WTC11 (cell line): Measurements from ENCODE around the gene SYT5. TPM values are rescaled to one million over a fixed set of nuclear protein-coding genes. Genes with fewer than 3 reads are reported as not detected.

Experiments used
- ATAC-seq: fragments of 200-7000 bp; cut with Tn5 transposase; 2 replicates; pipeline ENCODE4 v1.10.0; 2021; ENCODE audit warnings: mild to moderate bottlenecking, moderate library complexity
- CTCF ChIA-PET: fragments of 300-600 bp; sonication (Branson Sonifier 250); formaldehyde crosslinking; loops from one replicate; lab custom pipeline; 2021; ENCODE audit warnings: antibody characterized with exemption; lab: Charles Lee
- POLR2A ChIA-PET: fragments of 350-600 bp; sonication (Branson Sonifier 250); formaldehyde crosslinking; loops from one replicate; lab custom pipeline; 2021; ENCODE audit warnings: antibody characterized with exemption; lab: Charles Lee
- DNase-seq: peaks from one replicate; pipeline ENCODE4 v3.0.0; 2021; ENCODE audit warnings: low spot score
- H3K27ac Mint-ChIP-seq: 2 replicates; pipeline ENCODE4 v1.8.0; 2021; ENCODE audit warnings: mixed read lengths
- H3K27me3 Mint-ChIP-seq: 2 replicates; pipeline ENCODE4 v1.8.0; 2021; ENCODE audit warnings: low read depth, mild to moderate bottlenecking, moderate library complexity, mixed read lengths
- H3K36me3 Mint-ChIP-seq: 2 replicates; pipeline ENCODE4 v1.8.0; 2021; ENCODE audit warnings: mixed read lengths
- H3K4me1 Mint-ChIP-seq: 2 replicates; pipeline ENCODE4 v1.8.0; 2022; ENCODE audit warnings: mixed read lengths
- H3K4me3 Mint-ChIP-seq: 2 replicates; pipeline ENCODE4 v1.8.0; 2021; ENCODE audit warnings: mild to moderate bottlenecking, moderate library complexity, mixed read lengths
- H3K9me3 Mint-ChIP-seq: 2 replicates; pipeline ENCODE4 v1.8.0; 2021; ENCODE audit warnings: mixed read lengths
- CREM ChIP-seq: sonication (generic); formaldehyde crosslinking; IDR thresholded peaks from 2 replicates; pipeline ENCODE4 v1.8.1; 2022; ENCODE audit warnings: mild to moderate bottlenecking, missing genetic modification reagents, moderate library complexity
- E2F5 ChIP-seq: sonication (generic); formaldehyde crosslinking; IDR thresholded peaks from 2 replicates; pipeline ENCODE4 v1.8.1; 2022; ENCODE audit warnings: mild to moderate bottlenecking, moderate library complexity, missing genetic modification reagents
- FOXK1 ChIP-seq: sonication (generic); formaldehyde crosslinking; IDR thresholded peaks from 2 replicates; pipeline ENCODE4 v1.8.0; 2022; ENCODE audit warnings: mild to moderate bottlenecking, moderate library complexity, missing genetic modification reagents
- GRHL2 ChIP-seq: fragments of 250-450 bp; sonication (Bioruptor Pico); IDR thresholded peaks from 2 replicates; pipeline ENCODE4 v1.8.0; 2022; ENCODE audit warnings: mild to moderate bottlenecking, moderate library complexity; ENCODE audit not compliant: insufficient replicate concordance, severe bottlenecking
- MYBL2 ChIP-seq: sonication (generic); formaldehyde crosslinking; IDR thresholded peaks from 2 replicates; pipeline ENCODE4 v1.8.1; 2023; ENCODE audit warnings: mild to moderate bottlenecking, moderate library complexity, missing genetic modification reagents
- NFE2L1 ChIP-seq: sonication (generic); formaldehyde crosslinking; IDR thresholded peaks from 2 replicates; pipeline ENCODE4 v1.8.1; 2023; ENCODE audit warnings: missing genetic modification reagents
- NFYB ChIP-seq: sonication (generic); formaldehyde crosslinking; conservative IDR thresholded peaks from 2 replicates; pipeline ENCODE4 v1.8.0; 2022; ENCODE audit warnings: low read depth, missing genetic modification reagents
- RORB ChIP-seq: fragments of 250-450 bp; sonication (Bioruptor Pico); IDR thresholded peaks from 2 replicates; pipeline ENCODE4 v1.9.0; 2021; ENCODE audit warnings: mild to moderate bottlenecking
- SOX15 ChIP-seq: fragments of 250-450 bp; sonication (Bioruptor Pico); IDR thresholded peaks from 2 replicates; pipeline ENCODE4 v1.9.0; 2021; ENCODE audit warnings: mild to moderate bottlenecking
- SP1 ChIP-seq: sonication (generic); formaldehyde crosslinking; conservative IDR thresholded peaks from 2 replicates; pipeline ENCODE4 v1.8.1; 2022; ENCODE audit warnings: missing genetic modification reagents
- STAT6 ChIP-seq: sonication (generic); formaldehyde crosslinking; conservative IDR thresholded peaks from 2 replicates; pipeline ENCODE4 v1.8.1; 2023; ENCODE audit warnings: mild to moderate bottlenecking, low read depth, missing genetic modification reagents, moderate library complexity
- TCF7 ChIP-seq: sonication (generic); formaldehyde crosslinking; IDR thresholded peaks from 2 replicates; pipeline ENCODE4 v1.8.0; 2022; ENCODE audit warnings: mild to moderate bottlenecking, low read depth, missing genetic modification reagents, moderate library complexity
- TEAD1 ChIP-seq: sonication (generic); formaldehyde crosslinking; IDR thresholded peaks from 2 replicates; pipeline ENCODE4 v1.8.0; 2022; ENCODE audit warnings: mild to moderate bottlenecking, missing genetic modification reagents
- TEAD4 ChIP-seq: sonication (generic); formaldehyde crosslinking; IDR thresholded peaks from 2 replicates; pipeline ENCODE4 v1.8.0; 2022; ENCODE audit warnings: mild to moderate bottlenecking, missing genetic modification reagents
- ZMAT4 ChIP-seq: fragments of 250-450 bp; sonication (Bioruptor Pico); IDR thresholded peaks from 2 replicates; pipeline ENCODE4 v1.9.0; 2021; ENCODE audit warnings: mild to moderate bottlenecking
- ZNF263 ChIP-seq: sonication (generic); formaldehyde crosslinking; IDR thresholded peaks from 2 replicates; pipeline ENCODE4 v1.8.1; 2022; ENCODE audit warnings: low read depth, mild to moderate bottlenecking, moderate library complexity, missing genetic modification reagents
- ZNF532 ChIP-seq: fragments of 250-450 bp; sonication (Bioruptor Pico); IDR thresholded peaks from 2 replicates; pipeline ENCODE4 v1.9.0; 2021; ENCODE audit warnings: mild to moderate bottlenecking, borderline replicate concordance
- ZSCAN18 ChIP-seq: fragments of 250-450 bp; sonication (Bioruptor Pico); IDR thresholded peaks from 2 replicates; pipeline ENCODE4 v2.1.2; 2022; ENCODE audit warnings: mild to moderate bottlenecking, moderate library complexity
- total RNA-seq: library from RNA; stranded (reverse); gene quantifications from 3 replicates; pipeline ENCODE4 v1.2.3, GENCODE V29; 2021

SYT5 gene
- total RNA-seq, 1 experiment from 2014 or later, result 0.77 TPM

GRCh38 chr19:55171440-55171839 lies 8.6 kb downstream of the SYT5 start:
- POLR2A ChIA-PET, result no interaction called here

GRCh38 chr19:55169136-55169535 lies 11.0 kb downstream of the SYT5 start:
- Mint-ChIP-seq H3K27me3 (peaks cover 71% of the 10 kb centered on the region), H3K4me1 (peaks cover 17% of the 10 kb centered on the region), H3K4me3 (no peak overlapping the region), H3K9me3 (no peaks in the 10 kb centered on the region), H3K36me3 (no peaks in the 10 kb centered on the region), H3K27ac (no peak overlapping the region)
- POLR2A ChIA-PET, result no interaction called here
- no peak for TF ChIP-seq NFE2L1 (CRISPR knock-in tag)
- DNase-seq (no peak), ATAC-seq (no peak)
- CTCF ChIA-PET, result interaction anchor here (1.3 kb wide), 1 partner anchor 8 kb away, joined by 8 read pairs; no protein-coding TSS in a partner anchor

More at GRCh38 chr19:55171440-55171839, 8.6 kb downstream of the SYT5 start:
- H3K9me3 Mint-ChIP-seq, result no peaks in the 10 kb centered on the region
- CTCF ChIA-PET, result interaction anchor here (1.0 kb wide), 1 partner anchor 25 kb away, joined by 3 read pairs; no protein-coding TSS in a partner anchor
- H3K4me1 Mint-ChIP-seq, result peaks cover 23% of the 10 kb centered on the region
- H3K27ac Mint-ChIP-seq, result no peak overlapping the region
- H3K4me3 Mint-ChIP-seq, result peak overlapping the region; percentile 80
- H3K27me3 Mint-ChIP-seq, result peaks cover 84% of the 10 kb centered on the region
- H3K36me3 Mint-ChIP-seq, result no peaks in the 10 kb centered on the region
- DNase-seq (no peak), ATAC-seq (no peak)
- TF ChIP-seq SOX15 (no peak), ZSCAN18 (CRISPR knock-in tag) (no peak), TCF7 (CRISPR knock-in tag) (no peak), CREM (no peak), TEAD4 (CRISPR knock-in tag) (no peak), RORB (no peak), ZNF532 (CRISPR knock-in tag) (no peak), FOXK1 (CRISPR knock-in tag) (no peak), MYBL2 (CRISPR knock-in tag) (no peak), ZMAT4 (no peak)

- DNase-seq (peak; percentile 98), ATAC-seq (peak; percentile 95)
- Mint-ChIP-seq H3K27ac (peak within 1 kb of the TSS; percentile 94), H3K4me1 (peaks cover 8% of the 10 kb centered on the region; the same call in 1 of the 2 replicates), H3K9me3 (no peaks in the 10 kb centered on the region), H3K4me3 (peak within 1 kb of the TSS; percentile 94), H3K27me3 (peaks cover 71% of the 10 kb centered on the region), H3K36me3 (no peaks in the 10 kb centered on the region)
- ChIA-PET CTCF (interaction anchor here (0.6 to 3.2 kb wide), 41 partner anchors 8 to 488 kb away, joined by 3 to 64 read pairs (median 4); partner anchors contain the start of genes EPS8L1, HSPBP1, KMT5C and PPP1R12C), POLR2A (no interaction called here)
- no peak for TF ChIP-seq E2F5 (CRISPR knock-in tag)
- no peak for TF ChIP-seq GRHL2 (CRISPR knock-in tag)
- peak; percentile 93 for TF ChIP-seq SP1 (CRISPR knock-in tag)
- no peak for TF ChIP-seq TEAD1
- no peak for TF ChIP-seq ZNF263
- TF ChIP-seq NFYB (CRISPR knock-in tag), result peak; percentile 98
- TF ChIP-seq STAT6 (CRISPR knock-in tag), result no peak
Measured at GRCh38 chr19:55166530-55167268, 13.4 kb downstream of the SYT5 start, which contains the start of gene DNAAF3. TSS of gene DNAAF3 (minus strand) at chr19:55166613. CDS start at chr19:55166413, 200 bp downstream.
